GM19351 (cell line): Measurements from ENCODE around the gene POLR1G.

Experiments
- ATAC-seq: cut with Tn5 transposase; IDR thresholded peaks from one replicate; pipeline ENCODE4 v1.9.1; 2021; ENCODE audit warnings: mild to moderate bottlenecking, moderate library complexity; ENCODE audit not compliant: unreplicated experiment

The POLR1G gene, protein sequence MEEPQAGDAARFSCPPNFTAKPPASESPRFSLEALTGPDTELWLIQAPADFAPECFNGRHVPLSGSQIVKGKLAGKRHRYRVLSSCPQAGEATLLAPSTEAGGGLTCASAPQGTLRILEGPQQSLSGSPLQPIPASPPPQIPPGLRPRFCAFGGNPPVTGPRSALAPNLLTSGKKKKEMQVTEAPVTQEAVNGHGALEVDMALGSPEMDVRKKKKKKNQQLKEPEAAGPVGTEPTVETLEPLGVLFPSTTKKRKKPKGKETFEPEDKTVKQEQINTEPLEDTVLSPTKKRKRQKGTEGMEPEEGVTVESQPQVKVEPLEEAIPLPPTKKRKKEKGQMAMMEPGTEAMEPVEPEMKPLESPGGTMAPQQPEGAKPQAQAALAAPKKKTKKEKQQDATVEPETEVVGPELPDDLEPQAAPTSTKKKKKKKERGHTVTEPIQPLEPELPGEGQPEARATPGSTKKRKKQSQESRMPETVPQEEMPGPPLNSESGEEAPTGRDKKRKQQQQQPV

DNA sequence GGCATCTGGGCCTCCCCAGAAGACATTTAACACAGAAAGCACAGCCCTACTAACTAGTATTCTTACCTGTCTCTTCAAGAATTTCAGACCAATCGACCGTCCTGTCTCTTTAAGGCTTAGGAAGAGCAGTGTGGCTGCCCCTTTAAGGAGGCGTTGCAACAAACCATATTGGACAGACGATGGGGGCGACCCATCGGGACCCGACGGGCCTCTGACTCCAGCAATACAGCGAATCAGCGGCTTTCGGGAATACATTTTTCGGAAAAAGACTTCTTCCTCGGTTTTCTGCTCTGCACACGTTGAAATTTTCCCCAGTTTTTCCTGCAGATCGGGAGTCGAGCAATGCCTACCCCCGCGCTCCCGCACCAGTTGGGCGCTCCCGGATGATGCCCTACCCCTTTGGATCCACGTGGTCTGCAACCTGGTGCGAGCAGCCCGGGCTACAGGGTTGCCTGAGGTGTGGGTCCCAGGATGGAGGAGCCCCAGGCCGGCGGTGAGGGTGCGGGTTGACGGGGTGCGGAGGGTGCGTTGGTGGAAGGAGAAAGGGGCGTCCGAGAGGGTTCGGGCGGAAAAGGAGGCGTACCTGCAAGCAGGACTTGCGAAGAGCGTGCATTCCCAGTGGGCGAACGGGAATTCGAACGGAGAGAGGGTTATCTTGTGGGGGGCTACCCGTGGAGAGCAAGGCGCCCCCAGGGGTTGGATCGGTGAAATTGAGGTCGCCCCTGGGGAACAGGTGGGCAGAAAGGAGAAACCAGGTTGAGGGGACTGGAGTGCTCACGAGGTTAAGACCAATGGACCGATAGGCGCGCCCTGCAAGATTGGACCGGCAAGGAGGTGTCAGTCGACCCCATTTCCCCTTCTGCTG lies at the start of gene POLR1G:
POLR1G (plus strand) TSS at position 419 of the 865 bp plus-strand sequence; CDS start at position 472, 53 bp downstream.
- ATAC-seq = peak; percentile 76

DNA sequence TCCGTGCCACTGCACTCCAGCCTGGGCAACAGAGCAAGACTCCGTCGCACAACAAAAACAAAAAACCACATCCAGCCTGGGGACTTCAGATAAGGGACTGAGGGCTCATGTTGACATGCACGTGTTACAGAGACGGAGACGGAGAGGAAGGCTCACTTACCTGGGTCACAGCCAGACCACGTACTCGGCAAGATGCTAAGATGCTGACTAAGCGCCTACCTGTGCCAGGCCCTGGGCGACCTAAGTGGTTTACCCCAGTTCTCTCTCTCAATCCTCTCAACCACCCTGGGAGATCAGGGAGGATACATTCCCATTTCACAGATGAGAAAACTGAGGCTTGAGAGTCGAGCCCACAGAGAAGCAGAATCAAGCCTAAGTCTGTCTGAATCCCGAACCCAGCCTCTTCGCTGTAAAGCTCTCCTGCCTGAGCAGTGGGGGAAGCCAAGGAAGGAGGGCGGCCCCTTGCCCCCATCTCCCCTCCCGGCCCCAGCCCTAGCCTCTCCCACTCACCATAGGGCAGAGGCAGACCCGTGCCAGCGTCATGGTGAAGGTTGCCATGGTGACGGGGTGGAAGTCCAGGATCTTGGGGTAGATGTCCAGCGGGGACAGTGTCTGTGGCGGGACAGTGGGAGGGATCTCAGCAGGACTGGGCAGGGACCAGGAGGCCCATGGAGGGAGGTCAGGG lies 49.5 kb upstream of the POLR1G start:
- no peak for ATAC-seq

DNA sequence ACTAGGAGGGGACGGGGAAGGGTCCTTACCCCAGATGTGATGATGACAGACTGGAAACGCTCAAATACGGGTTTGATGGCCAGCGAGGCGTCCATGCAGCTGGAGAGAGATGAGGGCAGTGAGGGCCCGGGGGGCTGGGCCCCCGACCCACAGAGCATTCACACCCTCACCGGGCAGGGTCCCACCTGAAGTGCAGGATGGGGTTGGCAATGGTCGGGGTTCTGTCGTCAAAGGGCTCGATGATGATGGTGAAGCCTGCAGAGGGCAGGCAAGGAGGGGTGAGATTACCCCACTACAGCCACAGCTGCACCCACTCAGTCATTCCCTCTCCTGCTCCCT lies 49.0 kb upstream of the POLR1G start:
- no peak for ATAC-seq

DNA sequence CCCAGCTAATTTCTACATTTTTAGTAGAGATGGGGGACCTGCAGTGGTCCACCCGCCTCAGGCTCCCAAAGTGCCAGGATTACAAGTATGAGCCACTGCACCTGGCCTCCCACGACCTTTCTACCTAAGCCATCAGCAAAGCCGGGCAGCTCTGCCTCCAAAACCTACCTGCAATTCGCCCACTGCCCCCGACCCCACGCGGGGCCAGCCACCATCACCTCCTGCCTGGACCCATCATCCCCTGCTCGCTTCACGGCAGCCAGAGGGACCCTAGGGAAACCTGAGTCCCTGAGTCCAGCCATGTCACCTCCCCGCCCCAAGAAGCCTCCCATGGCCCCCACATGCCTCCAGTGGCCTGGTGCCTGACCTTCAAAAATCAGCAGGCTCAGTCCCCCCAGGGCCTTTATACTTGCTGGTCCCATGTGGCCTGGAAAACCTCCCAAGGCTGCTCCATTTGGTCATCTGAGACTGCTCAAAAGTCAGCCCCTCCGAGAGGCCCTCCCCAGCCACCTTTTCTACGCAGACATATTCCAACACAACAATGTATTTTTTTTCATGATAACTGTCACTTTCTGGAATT lies 48.1 kb upstream of the POLR1G start:
- ATAC-seq = no peak

DNA sequence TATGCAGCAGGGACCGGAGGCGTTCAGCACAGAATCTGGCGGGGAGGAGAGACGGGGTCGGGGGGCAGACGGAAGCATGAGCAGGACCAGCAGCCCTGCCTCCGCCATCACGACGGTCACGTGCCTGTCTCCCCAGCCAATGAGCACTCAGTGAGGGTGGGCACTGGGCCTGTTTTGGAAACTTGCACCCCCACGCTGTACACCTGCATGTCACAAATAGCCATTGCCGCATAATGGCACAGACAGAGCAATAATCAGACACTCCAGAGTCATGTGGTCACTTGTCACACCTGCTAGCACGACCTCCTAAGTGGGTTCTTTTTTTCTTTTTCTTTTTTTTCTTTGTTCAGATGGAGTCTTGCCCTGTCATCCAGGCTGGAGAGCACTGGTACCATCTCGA lies 44.8 kb upstream of the POLR1G start:
- ATAC-seq = no peak

DNA sequence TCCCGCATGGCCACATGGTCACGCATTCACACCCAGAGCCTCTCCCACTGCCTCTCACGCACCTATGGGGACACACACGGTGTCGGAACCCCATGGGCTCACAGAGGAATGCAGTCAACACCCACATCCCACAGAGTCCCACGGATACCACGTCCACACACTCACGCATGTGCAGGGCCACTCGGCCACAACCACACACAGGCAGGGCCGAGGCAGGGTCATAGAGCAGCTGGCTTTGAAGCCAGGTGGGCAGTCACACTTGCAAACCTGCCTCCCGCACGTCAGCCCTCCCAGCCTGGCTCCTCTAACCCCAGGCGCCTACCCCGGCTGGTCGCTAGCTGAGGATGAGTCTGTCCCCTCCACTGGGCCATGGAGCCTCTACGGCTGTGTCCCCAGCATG lies 44.2 kb upstream of the POLR1G start:
- ATAC-seq = no peak

DNA sequence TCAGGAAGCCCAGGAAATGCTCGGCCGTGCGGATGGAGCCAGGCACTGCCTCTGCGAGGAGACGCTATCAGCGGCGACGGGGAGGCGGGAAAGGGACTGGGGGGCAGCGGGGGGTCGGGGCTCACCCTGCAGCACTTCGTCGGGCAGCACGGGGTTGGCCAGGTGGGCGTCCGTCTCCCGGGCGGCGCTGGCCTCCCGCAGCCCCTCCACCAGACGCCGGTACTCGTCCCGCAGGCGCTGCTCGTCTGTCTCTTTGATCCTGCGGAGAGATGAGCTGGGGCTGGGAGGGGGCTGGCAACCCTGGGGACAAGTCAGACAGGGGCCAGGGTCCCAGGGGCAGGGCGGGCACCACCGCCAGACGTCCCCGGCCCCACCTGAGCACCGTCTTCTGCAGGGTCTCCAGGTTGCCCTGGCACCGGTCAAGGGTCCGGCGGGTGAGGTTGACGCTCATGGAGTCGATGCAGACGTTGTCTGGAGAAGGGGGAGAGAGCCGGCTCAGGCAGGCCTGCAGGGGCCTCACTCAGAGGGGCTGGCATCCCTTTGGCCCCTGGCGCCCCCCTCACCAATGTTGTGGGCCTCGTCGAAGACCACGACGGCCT lies 42.5 kb upstream of the POLR1G start:
- ATAC-seq = no peak

DNA sequence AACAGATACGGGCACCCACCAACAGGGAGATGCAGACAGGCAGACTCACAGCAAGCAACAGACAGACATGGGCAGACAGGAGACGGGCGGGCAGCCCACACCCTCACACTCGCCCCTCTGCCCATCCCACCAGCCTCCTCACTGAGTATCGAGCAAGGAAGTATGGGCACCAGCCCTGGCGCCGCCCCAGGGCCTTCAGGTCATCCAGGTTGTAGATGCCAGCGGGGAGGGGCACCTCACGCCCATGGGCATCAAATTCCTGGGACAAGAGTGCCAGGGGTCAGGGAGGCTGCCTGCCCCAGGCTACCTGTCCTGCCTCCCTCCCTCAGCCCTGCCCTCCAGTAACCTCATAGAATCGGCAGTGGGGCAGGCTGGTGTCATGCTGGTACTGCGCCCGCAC lies 41.7 kb upstream of the POLR1G start:
- no peak for ATAC-seq

DNA sequence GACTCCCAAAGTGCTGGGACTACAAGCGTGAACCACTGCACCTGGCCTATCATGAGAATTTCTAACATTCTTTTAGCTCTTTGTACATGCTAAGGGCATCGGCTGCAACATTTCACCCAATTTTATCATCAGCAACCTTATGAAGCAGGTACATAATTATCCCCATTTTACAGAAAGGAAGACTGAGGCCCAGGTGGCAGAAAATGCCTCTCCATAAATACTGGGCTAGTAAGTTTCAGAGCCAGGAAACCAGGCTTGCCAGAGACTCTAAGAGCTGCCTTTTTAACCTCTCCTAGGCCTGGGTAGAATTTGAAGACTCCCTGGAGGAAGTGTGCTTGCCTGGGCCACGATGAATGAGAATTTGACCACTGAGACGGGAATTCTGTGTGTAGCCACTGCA lies 38.3 kb upstream of the POLR1G start:
- ATAC-seq = no peak

DNA sequence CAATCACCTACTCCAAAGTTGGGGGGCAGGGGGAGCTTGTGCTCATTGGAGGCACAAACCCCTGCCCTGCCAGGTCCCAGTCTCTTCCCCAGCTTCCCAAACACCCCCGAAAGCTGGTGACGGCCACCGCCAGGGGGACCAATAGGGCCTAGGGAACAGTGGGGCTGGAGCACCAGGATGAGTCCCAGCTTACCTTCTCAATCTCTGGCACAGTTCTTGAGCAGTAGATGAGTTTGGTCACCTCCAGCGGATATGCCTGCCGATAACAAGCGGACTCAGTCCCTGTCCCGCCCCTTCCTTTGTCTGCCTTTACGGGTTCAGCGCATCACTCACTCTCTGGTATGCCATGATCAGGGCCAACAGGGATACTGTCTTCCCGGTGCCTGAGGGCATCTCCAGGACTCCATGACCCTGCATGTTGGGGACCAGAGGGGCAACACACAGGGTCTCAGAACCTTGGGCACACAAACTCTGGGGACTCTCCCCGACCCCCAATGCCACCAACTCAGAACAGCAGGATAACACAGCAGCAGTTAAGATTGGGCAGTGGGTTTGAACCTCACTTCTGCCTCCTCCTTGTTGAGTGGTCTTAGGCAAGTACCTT lies 37.6 kb upstream of the POLR1G start:
- ATAC-seq = no peak

DNA sequence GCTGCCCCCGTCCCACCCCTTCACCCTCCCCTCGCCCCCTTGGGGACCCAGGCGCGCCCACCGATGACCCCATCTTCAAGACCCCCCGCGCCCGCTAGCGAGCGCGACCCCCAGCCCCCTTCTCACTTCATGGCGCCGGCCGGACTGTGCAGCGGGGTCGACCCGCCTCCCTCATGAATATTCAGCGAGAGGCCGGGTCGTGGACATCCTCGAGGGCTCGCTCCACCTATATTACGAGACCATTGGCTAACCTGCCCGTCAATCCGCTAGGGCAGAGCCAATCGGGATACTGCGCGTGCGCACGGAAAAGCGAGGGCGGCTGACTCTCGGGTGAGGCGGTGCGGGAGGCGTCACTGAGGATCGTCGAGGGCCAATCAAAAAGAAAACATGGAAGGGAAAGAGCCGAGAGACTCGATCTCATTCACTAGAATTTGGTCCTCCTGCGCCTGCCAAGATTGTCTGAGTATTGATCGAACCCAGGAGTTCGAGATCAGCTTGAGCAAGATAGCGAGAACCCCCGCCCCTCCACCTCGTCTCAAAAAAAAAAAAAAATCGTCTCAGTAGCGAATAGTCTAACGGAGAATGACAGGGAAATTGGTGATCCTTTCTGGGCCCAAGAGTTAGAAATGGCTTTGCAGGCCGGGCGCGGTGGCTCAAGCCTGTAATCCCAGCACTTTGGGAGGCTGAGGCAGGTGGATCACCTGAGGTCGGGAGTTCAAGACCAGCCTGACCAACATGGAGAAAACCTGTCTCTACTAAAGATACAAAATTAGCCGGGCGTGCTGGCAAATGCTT lies 35.8 kb upstream of the POLR1G start, which contains the start of gene ERCC2:
ERCC2 (minus strand) TSS at position 164 of the 795 bp plus-strand sequence; CDS start at position 131, 33 bp downstream.
- peak; percentile 99 for ATAC-seq

DNA sequence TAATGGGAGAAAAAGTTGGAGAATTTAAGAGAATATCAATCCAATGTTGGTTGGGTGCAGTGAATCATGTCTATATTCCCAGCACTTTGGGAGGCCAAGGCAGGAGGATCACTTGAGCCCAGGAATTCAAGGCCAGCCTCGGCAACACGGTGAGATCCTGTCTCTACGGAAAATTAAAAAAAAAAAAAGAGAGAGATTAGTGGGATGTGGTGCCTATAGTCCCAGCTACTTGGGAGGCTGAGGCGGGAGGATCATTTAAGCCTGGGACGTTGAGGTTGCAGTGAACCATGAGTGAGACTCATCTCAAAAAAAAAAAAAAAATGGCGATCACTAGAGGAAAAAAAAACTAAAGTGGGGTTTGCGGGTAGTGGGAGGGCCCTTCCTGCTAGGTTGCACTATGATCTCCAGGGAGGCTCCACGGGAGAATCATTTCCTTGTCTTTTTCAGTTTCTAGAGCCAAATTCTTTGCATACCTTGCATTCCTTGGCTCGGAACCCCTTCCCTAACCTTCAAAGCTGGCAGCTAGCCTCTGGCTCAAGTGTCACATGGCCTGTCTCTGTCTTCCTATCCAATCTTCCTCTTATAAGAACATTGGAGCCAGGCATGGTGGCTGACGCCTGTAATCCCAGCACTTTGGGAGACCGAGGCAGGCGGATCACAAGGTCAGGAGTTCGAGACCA lies 30.3 kb upstream of the POLR1G start:
- ATAC-seq = no peak

DNA sequence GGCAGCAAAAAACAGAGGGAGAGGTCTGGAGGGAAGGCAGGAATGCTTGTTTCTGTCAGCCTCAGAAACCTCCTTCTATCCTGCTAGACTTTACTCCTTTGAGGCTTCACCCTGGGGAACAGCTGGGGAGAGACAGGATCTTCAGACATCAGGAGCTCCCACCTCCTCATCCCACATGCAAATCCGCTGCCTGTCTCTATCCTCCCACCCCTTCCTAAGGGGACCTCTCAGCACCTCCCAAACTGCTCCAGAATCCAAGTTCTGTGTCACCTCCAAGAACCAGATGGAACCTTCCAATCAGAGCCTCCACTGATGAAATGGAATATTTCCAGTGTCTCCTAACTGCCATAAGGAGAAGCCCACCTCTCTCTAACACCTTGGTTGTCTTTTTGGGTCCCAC lies 26.3 kb upstream of the POLR1G start:
- no peak for ATAC-seq

DNA sequence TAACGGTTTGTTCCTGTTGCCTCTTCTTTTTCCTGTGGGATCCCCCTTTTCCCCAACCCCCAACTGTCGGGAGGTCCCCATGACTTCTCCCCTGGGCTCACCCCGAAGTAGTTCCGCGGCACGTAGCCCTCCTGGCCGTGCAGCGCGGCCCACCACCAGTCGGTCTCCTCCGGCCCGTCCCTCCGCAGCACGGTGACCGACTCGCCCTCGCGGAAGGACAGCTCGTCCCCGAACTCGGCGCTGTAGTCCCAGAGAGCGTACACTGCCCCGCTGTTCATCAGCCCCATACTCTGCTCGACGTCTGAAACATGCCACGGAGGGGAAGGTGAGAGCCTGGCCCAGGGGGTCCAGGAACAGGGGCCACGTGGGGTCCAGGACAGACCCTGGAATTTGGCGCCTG lies 24.0 kb upstream of the POLR1G start:
- no peak for ATAC-seq

DNA sequence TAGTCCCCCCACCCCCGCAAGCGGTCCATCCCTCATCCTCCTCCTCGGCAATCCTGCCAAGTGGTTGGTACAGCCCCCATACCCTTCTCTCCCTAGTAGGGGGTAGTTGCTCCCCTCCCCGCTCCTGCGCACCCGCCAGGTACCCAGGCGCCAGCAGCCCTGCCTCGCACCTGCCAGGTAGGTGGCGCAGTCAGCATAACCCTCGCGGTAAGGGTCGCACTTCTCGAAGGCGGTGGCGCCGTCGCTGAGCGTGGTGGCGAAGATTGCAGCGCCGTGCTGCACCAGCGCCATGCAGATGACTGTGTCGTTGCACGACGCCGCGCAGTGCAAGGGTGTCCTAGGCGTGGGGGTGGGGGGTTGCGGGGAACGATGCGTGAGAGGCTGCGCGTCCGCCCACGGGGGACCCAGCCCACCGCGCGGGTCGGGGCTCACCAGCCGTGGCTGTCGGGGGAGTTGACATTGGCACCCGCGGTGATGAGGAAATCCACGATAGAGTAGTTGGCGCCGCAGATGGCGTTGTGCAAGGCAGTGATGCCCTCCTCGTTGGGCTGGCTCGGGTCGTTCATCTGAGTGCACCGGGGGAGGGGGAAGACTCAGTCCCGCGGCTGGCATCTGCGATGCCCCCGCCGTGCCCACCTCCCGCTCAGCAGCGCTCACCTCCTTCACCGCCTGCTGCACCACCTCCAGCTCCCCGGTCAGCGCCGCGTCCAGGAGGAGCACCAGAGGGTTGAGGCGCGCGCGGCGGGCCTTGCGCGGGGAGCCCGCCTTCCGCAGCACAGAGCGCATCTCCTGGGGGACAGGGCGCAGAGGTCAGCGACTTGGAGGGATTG lies 20.8 kb upstream of the POLR1G start:
- ATAC-seq = no peak

DNA sequence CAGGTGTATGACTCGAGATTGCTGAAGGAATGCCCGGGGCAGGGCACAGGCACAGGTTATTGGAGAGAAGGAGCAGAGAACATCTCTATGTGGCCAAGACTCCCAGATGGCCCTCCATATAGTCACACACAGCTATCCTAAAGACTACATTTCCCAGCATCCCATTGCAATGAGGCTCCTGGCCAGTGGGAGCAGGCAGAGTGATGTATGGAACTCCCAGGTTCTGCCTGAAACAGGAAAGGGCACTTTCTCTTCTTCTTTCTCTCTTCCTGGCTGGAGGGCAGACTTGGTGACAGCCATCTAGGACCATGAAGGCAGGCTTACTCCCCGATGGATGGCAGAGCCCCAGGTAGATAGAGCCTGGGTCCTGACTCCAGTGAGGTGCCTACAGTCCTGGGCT lies 15.1 kb upstream of the POLR1G start:
- no peak for ATAC-seq

DNA sequence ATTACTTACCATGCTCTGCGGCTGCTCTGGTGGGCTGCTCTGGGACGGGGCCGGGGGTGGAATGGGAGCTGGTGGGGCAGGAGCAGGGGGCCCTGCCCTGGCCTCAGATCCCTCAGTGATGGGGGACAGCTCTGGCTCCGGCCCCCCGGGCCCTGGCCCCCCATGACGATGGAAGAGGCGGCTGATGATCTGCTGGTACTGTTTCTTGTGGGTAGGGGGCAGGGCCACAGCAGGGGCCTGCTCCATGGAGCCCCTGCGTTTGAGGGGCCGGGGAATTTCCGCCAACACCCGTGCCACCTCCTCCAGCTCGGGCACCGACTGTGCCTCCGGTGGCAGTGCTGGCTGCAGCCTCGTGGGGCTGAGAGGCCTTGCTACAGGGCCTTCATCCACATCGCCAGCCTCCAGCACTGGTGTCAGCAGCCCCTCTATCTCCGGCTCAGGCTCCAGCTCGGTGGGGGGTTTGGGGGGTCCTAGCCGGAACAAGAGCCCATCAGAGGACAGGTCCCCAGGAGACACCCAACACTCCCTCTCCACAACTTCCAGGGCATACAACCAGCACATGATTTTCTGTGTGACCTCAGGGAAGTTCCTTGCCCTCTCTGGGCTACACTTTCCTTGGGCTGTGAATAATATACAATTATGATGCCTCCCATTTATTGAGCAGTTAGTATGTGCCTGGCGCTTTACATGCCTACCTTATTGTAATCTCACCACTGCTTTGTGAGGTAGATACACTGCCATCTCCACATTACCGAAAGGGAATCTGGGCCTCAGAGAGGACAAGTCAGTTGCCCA lies 14.4 kb upstream of the POLR1G start:
- ATAC-seq = no peak
